Measurements from ENCODE around the gene MEX3A.
"Not testable (repeated sequence)": the region's sequence is repeated elsewhere in the genome, so short reads cannot be mapped to it uniquely, and the experiment has no call there.

MEX3A gene

DNA sequence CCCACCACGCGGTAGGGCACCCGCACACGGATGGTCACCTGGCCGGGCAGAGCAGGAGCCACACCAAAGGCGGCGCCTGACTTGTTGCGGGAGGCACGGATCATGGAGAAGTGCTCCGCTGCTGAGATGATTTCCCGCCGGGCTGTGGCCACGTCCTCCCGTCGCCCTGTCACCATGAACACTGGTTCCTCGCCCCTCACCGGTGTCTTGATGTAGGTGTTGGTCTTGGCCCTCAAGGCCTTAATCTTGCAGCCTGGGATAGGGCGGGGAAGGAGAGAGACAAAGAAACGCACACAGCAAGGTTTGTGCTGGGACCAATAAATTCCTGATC is 4.9 kb downstream of the MEX3A start:
- DNase-seq: no peak

DNA sequence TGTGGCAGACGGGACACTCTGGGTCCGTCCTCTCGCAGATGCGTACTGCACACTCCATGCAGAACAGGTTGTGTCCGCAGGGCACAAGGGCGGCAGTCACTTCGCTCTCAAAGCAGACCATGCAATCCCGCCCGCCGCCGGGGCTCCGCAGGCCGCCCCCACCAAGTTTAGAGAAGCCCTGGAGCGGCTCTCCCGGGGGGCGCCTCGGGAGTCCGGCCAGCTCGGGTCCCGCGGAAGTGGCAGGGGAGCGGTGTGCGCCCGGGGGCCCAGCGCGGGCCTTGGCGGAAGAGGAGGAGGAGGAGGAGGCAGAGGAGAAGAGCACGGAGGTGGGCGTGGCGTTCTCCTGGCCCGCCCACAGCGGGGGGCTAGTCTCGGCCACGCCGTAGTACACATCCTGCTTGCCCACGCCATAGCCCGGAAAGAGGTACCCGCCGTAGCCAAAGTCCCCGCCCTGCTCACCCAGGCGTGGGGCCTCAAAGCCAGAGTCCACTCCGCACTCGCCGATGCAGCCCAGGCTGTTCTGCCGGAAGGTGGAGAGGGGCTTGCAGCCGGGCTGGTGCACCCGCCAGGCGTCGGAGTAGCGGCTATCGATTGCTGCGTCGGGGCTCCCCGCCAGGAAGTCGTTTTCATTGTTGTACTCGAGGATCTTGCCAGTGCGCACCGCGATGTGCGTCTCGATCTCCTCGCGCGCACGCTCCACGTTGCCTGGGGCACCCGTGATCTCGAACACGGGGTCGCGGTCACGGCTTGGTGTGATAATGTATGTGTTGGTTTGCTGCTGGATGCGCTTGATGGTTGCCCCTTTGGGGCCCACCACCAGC is 5.4 kb downstream of the MEX3A start:
- no peak for DNase-seq

DNA sequence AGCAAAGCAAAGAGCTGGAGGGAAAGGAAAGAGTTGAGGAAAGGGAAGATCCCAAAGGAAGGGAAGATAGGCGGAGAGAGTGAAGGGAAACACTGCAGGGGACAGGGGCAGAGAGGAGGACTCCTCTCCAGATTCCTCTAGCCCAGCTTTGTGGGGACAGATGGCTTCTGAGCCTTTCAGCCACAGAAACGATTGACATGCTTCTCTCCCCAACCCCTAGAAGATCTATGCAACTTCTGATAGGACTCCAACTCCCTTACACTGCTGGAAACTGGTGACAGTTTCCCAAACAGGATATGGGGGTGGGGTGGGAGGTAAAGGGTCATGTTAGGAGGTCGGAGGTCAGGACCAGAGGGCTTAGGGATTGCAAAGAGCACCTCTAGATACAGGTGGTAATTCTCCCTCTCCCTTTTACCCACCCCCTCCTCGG is 6.5 kb downstream of the MEX3A start:
- no peak for DNase-seq

DNA sequence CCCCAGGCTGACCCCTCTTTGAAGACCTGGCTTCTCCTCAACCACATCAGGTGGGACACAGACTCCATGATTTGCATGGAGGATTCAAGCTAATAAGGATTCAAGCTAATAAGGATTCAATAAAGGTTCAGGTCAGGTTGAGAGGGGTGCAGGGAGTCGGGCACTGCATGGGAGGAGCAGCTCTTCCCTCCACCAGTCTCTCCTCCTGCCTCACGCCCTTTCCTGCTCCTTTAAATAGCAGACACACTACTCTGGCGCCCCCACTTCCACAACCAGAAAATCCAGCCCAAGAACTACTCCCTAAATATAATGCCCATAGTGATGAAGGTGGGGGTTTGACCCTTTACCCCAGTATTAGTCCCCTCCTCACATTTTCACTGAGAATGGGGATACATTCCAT is 7.1 kb downstream of the MEX3A start:
- no peak for DNase-seq

DNA sequence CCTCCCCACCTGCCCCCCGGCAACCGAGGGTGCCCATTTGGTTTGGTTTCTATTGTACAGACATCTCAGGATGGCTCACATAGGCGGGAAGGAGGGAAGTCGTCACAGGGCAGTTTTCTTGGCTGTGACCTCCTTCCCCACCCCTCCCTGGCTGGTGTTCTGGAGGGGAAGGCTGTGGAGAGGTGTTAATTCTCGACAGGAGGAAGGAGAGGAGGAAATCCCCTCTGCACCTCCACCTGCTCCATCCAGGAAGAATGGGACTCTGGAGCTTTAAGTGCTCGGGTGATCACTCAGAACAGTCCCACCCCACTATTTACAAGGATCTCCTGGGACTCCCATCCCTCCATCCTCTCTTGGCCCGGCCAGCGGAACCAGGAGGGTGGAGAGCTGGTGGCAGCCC is 7.6 kb downstream of the MEX3A start:
- no peak for DNase-seq

DNA sequence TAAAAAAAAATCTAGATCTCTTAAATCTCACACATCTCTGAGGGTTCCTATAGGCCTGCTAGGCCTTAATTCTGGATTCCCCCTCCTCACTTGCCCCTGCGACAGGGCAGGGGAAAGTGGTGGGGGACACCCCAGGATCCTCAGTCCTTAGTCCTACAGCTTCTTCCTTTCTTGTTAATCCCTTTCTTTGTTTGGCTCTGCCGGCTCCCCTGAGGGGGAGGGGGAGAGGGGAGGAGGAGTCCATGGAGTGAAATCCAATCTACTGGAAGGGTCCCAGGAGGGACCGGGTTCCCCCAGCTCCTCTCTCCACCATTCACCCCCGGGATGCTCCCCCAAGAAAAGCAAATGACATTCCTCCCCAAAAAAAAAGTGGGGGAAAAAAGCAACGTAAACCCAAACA is 8.5 kb downstream of the MEX3A start:
- no peak for DNase-seq

DNA sequence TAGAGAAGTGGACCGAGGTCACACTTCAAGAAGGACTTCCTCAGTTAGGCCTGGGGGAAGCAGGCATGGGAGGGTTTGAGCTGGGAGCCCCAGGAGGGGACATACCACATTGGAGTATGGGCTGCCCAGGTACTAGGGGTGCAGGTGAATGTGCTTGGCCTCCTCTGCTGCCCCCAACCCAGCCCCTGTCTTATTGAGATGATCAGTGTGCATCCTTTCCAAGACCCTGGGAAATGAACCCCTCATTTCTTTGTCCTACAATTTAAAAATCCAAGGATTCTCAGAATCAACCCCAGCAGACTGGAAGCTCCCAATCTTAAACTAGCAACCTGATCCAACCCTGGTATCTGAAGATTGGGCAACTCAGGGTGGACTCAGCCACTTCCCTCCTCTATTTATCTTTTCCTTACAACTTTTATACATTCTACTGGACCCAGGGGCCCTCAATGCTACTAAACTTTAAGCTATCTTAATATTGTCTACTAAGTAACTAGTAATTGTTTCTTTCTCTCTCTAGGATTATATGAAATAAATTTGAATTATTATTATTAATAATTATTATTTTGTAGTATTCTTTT is 9.1 kb downstream of the MEX3A start:
- no peak for DNase-seq

DNA sequence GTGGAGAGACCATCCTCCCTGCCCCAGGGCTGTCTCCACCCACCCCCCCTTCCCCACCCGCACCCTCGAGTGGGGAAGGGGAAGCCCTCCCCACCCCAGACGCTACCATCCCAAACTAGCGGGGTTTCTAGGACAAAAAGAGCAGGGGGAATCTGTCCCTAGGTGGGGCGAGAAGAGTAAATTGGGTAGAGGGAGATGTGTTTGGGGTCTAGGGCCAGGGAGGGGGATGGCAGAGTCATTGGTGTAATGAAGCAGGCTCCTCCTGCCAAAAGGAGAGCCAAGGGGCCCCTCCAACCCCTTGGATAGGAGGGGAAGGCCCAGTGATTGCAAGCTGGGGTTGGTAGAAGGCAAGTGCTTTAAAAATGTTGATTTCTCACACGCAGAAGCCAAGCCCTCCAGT is 10.0 kb downstream of the MEX3A start:
- no peak for DNase-seq

DNA sequence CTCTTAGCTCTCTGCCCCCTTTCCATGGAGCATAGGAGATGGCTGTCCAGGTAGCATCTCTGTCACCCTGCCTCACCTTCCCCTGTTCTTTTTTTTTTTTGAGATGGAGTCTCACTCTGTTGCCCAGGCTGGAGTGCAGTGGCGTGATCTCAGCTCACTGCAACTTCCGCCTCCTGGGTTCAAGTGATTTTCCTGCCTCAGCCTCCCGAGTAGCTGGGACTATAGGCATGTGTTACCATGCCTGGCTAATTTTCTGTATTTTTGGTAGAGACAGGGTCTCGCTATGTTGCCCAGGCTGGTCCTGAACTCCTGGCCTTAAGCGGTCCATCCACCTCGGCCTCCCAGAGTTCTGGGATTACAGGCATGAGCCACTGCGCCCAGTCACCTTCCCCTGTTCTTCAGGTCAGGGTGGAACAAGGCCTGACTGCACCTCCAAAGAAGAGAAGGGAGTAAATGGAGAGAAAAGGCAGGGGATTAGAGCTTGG is 10.9 kb downstream of the MEX3A start:
- not testable (repeated sequence) for DNase-seq

DNA sequence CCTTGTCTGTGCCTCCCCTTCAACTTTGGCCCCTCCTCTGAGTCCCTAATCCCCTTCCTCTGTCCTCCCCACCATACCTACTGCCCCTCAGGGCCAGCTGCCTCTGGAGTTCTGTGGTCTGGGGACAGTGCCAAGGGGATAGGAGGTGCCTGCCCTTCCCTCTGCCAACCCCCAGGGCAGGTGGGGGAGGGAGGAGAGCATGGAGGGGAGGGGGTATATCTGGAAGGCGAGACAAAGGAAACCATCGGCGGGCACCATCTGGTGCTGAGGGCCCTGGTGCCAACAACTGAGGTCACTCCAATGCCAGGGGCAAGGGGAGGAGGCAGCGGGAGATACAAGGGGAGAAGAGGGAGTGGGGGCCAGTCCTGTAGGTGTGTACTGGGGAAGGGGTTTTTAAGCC is 11.7 kb downstream of the MEX3A start:
- DNase-seq: no peak

DNA sequence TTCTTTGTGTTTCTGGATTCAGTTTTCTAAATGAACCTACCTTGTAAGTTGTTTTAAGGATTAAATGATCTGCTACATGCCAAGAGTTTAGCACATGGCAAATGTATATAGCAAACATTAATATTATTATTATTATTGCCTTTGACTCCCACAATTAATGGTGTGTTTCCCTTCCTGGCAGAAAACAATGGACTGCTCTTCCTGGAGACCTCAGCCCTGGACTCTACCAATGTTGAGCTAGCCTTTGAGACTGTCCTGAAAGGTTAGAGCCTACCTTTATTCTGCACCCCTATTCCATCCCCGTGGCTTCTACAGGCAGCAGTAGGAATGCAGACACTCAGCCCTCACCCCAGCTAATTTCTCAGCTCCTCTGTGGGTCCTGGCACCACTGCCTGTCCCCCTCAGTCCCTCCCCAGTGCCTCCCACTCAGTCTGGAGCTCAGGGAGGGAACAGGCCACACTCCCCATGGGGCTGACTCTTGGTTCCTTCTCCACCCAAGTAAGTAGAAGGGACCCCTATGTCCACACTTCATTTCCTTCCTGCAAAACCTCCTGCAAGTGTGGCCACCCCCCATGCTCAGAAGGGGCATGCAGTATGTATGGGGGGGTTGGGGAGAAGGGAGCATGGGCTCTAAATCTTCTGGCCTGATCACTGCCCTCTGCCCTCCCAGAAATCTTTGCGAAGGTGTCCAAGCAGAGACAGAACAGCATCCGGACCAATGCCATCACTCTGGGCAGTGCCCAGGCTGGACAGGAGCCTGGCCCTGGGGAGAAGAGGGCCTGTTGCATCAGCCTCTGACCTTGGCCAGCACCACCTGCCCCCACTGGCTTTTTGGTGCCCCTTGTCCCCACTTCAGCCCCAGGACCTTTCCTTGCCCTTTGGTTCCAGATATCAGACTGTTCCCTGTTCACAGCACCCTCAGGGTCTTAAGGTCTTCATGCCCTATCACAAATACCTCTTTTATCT is 12.5 kb downstream of the MEX3A start:
- DNase-seq: no peak

DNA sequence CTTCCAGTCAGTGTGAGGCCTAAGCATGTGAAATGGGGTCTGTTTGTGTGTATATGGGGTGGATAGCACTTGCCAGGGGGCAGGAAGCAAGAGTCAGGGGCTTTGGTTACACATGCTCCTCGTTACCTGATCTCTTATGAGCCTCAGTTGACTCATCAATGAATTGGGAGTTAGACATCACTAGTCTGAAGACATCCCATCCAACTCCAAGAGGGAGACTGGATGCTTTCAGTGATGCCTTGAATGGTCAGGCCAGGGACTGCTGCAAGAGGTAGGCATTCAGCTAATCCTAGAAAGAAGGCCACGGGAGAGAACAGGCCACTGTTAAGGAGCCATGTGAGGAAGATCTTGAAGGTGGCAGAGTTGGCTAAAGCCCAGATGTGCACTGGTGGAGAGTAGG is 15.0 kb downstream of the MEX3A start:
- DNase-seq: no peak

DNA sequence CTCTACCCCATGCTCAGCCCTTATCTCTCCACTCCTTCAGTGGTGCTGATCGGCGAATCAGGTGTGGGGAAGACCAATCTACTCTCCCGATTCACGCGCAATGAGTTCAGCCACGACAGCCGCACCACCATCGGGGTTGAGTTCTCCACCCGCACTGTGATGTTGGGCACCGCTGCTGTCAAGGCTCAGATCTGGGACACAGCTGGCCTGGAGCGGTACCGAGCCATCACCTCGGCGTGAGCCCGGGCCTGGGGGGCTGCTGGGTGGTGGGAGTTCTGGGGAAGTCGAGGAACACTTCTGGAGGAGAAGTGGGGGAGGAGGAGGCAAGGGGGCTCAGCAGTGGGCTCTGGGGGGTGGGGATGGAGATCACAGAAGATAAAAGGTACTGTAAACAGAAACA is 16.4 kb downstream of the MEX3A start:
- DNase-seq: no peak

DNA sequence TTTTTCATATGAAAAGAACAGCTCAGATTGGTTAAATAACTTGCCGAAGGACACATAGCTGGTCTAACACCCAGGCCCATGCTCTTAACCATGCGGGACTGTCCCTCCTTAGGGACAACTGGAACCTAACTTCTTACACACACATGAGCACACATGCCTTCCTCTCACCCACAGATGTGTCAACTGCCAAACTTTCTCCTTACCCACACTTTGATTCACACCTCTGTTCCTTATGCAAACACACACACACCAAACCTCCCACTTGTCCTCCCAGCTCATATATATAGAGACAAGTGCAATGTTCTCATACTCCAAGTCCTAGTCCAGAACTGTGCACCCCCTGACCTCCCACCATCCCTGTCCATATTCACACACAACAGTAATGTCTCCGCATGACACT is 17.1 kb downstream of the MEX3A start:
- no peak for DNase-seq

DNA sequence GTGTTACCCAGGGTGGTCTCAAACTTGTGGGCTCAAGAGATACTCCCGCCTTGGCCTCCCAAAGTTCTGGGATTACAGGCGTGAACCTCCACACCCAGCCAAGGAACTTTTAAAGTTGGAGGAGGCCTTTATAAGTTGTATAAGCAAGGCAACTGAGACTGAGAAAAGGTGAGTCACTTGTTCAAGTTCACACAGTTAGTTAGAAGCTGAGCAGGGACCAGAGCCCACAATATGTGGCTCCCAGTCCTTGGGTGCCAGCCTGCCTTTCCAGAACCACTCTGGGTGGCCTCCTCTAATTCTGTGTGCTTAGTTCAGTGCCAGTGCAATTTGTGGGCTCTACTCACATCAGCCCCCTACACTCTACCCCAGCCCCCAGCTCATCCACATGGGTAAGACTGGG is 17.6 kb downstream of the MEX3A start:
- DNase-seq: no peak

DNA sequence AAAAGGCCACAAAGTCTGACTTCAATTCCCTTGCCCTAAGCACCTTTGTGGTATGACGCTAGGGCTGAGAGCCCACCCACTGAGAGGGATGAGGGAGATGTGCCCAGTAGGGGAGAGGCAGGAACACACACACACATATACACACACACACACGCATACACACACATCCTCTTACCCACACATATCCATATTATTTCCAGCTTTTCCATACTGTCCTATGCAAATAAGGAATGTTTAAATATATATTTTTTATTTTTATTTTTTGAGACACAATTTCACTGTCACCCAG is 18.3 kb downstream of the MEX3A start:
- no peak for DNase-seq

DNA sequence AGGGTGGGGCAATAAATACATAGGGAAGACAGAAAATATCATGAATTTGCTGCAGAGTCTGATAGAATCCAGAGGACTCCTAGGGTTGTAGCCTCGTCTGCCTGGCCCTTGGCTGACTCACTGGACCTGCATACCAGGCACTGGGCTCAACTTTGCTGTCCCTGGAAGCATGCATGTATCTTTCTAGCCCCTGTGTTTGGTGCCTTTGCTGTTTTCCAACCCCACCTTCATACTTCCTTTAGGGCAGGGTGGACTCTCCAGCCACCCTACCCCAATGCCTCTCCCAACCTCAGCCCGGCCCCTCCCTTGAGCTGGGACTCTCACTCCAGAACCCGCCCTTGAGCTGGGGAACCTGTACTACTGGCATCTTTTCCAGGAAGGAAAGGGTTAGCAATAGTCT is 20.1 kb downstream of the MEX3A start:
- no peak for DNase-seq

DNA sequence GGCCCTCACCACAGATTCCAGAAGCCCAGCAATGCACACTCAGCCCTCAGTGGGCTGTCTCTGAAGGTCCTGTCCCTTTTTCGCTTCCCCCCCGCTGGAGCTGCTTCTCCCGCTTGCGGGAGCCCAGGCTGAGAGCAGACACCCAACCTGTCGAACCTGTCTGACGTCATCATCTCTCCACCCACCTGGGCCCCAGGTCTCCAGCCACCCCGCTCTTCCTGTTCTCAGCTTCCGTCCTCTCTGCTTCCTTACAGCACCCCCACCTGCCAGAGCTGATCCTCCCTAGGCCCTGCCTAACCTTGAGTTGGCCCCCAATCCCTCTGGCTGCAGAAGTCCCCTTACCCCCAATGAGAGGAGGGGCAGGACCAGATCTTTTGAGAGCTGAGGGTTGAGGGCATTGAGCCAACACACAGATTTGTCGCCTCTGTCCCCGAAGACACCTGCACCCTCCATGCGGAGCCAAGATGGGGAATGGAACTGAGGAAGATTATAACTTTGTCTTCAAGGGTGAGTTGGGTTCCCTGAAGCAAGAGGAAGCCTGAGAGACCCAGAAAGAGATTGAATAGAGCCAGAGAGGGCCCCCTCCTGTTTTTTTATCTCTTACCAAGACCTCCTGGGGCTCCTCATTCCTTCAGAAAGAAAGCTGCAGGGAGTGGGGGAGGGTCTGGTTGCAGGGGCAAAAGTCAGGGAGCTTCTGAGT is 21.2 kb downstream of the MEX3A start, which contains the start of gene RAB25:
Gene RAB25 (plus strand): TSS at position 224 of the 700 bp plus-strand sequence. CDS start 241 bp downstream, at position 465.
- no peak for DNase-seq

DNA sequence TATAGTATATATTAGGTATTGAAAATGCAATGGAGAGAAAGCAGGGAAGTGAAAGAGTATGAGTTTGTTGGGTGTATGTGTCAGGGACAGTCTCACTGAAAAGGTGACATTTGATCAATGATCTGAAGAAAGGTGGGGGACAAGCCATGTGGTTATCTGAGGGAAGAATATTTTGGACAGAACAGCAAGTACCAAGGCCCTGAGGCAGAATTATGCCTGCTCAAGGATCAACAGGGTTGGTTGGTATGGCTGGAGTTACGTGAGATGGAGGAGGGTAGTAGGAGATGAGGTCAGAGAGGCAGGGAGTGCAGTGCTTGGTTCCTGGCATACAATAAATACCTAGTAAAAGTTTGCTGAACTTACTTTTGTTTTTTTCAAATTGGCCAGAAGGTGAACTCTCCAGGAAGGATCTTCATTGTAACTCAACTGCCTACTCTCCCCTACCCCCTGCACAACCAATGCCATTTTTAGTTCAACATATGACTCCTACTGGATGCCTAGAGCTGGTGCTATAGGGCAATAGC is 25.9 kb downstream of the MEX3A start:
- DNase-seq: no peak

DNA sequence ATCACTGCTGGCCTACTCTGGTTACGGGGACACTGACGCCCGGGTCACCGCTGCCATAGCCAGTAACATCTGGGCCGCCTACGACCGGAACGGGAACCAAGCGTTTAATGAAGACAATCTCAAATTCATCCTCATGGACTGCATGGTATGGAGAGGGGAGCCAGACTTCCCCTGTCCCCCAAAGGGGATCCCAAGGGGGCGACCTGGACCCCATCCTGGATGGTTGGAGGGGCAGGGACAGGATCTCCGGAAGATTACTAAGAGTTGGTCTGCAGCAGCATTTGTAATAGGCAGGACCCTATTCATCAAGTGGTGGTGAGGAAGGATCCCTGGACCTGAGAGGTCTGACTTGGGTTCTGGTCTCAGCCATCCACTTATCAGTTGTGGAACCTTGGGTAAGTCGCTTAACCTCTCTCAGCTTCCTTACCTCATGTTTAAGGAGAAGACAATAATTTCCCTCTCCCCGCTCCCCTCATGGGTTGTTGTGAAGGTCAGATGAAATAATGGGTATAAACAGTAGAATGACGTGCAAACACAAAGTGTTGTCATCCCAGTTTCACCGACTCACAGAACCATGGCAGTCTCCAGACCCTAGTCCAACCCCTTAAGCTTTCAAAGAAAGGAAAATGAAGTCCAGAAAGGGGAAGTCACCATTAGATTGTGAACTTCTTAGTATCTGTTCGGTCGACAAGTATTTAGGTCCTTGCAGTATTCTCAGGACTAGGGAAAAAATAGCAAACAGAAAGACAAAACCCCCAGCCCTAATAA is 26.8 kb downstream of the MEX3A start:
- DNase-seq: no peak

DNA sequence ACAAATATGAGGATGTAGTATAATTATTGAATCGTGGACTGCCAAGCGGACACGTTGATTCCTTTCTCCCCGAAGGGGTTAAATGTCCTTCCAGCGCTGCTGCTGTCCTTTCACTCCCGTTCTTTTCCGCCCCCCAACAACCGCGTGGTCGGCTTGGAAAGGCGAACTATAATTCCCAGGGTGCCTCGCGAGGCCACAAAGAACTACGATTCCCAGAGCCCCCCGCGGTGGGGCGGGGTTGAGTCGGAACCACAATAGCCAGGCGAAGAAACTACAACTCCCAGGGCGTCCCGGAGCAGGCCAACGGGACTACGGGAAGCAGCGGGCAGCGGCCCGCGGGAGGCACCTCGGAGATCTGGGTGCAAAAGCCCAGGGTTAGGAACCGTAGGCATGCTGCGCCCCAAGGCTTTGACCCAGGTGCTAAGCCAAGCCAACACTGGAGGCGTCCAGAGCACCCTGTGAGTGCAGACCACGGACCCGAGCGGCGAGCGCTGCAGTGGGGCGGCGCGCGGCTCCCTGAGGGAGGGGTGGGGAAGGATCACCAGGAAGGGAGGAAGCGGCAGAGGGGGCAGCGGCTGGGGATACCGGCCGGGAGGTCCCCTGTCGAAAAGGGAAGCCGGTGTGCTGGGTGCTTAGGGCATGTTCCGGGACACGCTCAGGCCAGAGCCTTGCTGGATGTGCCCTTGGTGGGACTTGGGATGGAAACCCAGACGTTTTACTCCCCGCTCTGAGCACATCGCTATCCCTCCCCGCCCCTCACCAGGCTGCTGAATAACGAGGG is 27.6 kb downstream of the MEX3A start, which contains the start of gene LAMTOR2:
Gene LAMTOR2 (plus strand): TSS at position 283 of the 781 bp plus-strand sequence. CDS start 108 bp downstream, at position 391.
- peak; percentile 84 to 93 for DNase-seq

All from SW 1271 (cell line).